Uterus (tissue), 4 donors: Measurements from ENCODE around the gene LSAMP. TPM values are rescaled to one million over a fixed set of nuclear protein-coding genes. Genes with fewer than 3 reads are reported as not detected.

Experiments used
- DNase-seq, 2 donors: peaks; one replicate each; pipeline ENCODE4 v3.0.0-alpha.2; 2019 to 2020
- H3K27ac ChIP-seq, 2 donors: fragments of 200-600 bp; sonication (generic); 1 replicate in 1 of 2; 2 replicates in 1 of 2; pipeline ENCODE4 v1.5.1; 2016 to 2018
- H3K27me3 ChIP-seq, 2 donors: fragments of 200-600 bp; sonication (generic); one replicate each; pipeline ENCODE4 v1.5.1; 2018 to 2019; ENCODE audit warnings: control low read depth in 1 of 2
- H3K36me3 ChIP-seq, 2 donors: fragments of 200-600 bp; sonication (generic); one replicate each; pipeline ENCODE4 v1.5.1; 2019; ENCODE audit warnings: control low read depth in 1 of 2
- H3K4me1 ChIP-seq, 2 donors: fragments of 200-600 bp; sonication (generic); one replicate each; pipeline ENCODE4 v1.5.1; 2018 to 2019; ENCODE audit warnings: control low read depth in 1 of 2
- H3K4me3 ChIP-seq, 2 donors: fragments of 200-600 bp; sonication (generic); 1 replicate in 1 of 2; 2 replicates in 1 of 2; pipeline ENCODE4 v1.5.1; 2018 to 2019; ENCODE audit warnings: mild to moderate bottlenecking in 1 of 2
- H3K9me3 ChIP-seq, 2 donors: fragments of 200-600 bp; sonication (generic); one replicate each; pipeline ENCODE4 v1.5.1; 2019; ENCODE audit warnings: control low read depth in 1 of 2
- CTCF ChIP-seq, 4 experiments: fragments of 200-600 bp in 2 of 4; fragments of 450-650 bp in 2 of 4; sonication (generic) in 2 of 4; IDR thresholded peaks; one replicate each; pipeline ENCODE4 v1.5.1; 2016 to 2019; ENCODE audit warnings: antibody characterized with exemption in 4 of 4, mild to moderate bottlenecking in 2 of 4, moderate library complexity in 1 of 4
- POLR2A ChIP-seq, 2 donors: fragments of 450-650 bp; IDR thresholded peaks; one replicate each; pipeline ENCODE4 v1.6.1; 2016; ENCODE audit warnings: antibody characterized with exemption in 2 of 2, mild to moderate bottlenecking in 1 of 2, moderate library complexity in 1 of 2
- intact Hi-C: fragments of 100-400 bp; cut with DNase I; formaldehyde crosslinking; loops from one replicate; pipeline ENCODE4 v1.15.1; 2023; ENCODE audit warnings: low total_unique reads
- total RNA-seq, 4 donors: library from RNA; depleted of rRNA in 3 of 4; stranded (reverse); fragments of >200 nt in 3 of 4; gene quantifications; one replicate each; pipeline versions ENCODE4 v1.1.0 to v1.2.4, GENCODE V29; 2014 to 2023
- donor health status: DM: yes; HTN: yes; CAD: no.

LSAMP gene
- total RNA-seq, 4 donors from 2014 or later, result 0.26 to 25.8 (median 1.8) TPM

GRCh38 chr3:115921711-115922110, 523.6 kb downstream of the LSAMP start:
- Histone ChIP-seq H3K36me3 (no peaks in the 10 kb centered on the region), H3K27ac (no peak overlapping the region), H3K27me3 (no peaks in the 10 kb centered on the region), H3K9me3 (no peaks in the 10 kb centered on the region), H3K4me1 (no peaks in the 10 kb centered on the region), H3K4me3 (no peak overlapping the region)
- intact Hi-C loops, result no loop called here
- no peak for DNase-seq
- TF ChIP-seq POLR2A (IDR thresholded peaks at IDR 0.05), result no peak
- no peak for TF ChIP-seq CTCF (IDR thresholded peaks at IDR 0.05)

- no peaks in the 10 kb centered on the region for H3K36me3 ChIP-seq
- no peak overlapping the region for H3K4me3 ChIP-seq
- no peak overlapping the region for H3K27ac ChIP-seq
- no peaks in the 10 kb centered on the region for H3K27me3 ChIP-seq
- TF ChIP-seq CTCF (IDR thresholded peaks at IDR 0.05) (no peak), POLR2A (IDR thresholded peaks at IDR 0.05) (no peak)
- H3K4me1 ChIP-seq, result no peaks in the 10 kb centered on the region
- DNase-seq, result no peak
- H3K9me3 ChIP-seq, result no peaks in the 10 kb centered on the region
- intact Hi-C loops, result no loop called here
Observed at GRCh38 chr3:115918900-115919299, 526.4 kb downstream of the LSAMP start.

GRCh38 chr3:115916866-115917265, 528.4 kb downstream of the LSAMP start:
- intact Hi-C loops, result no loop called here
- no peaks in the 10 kb centered on the region for H3K27me3 ChIP-seq
- H3K4me3 ChIP-seq, result no peak overlapping the region
- H3K4me1 ChIP-seq, result no peaks in the 10 kb centered on the region
- no peak overlapping the region for H3K27ac ChIP-seq
- TF ChIP-seq POLR2A (IDR thresholded peaks at IDR 0.05), result no peak
- no peak for TF ChIP-seq CTCF (IDR thresholded peaks at IDR 0.05)
- H3K9me3 ChIP-seq, result no peaks in the 10 kb centered on the region
- no peaks in the 10 kb centered on the region for H3K36me3 ChIP-seq
- DNase-seq, result no peak

- intact Hi-C loops, result no loop called here
- TF ChIP-seq CTCF (IDR thresholded peaks at IDR 0.05), result no peak
- TF ChIP-seq POLR2A (IDR thresholded peaks at IDR 0.05), result no peak
- Histone ChIP-seq H3K27me3 (no peaks in the 10 kb centered on the region), H3K27ac (no peak overlapping the region), H3K4me3 (no peak overlapping the region), H3K9me3 (no peaks in the 10 kb centered on the region), H3K4me1 (no peaks in the 10 kb centered on the region), H3K36me3 (no peaks in the 10 kb centered on the region)
- DNase-seq, result no peak
Observed at GRCh38 chr3:115915061-115915460, 530.2 kb downstream of the LSAMP start.

GRCh38 chr3:115913069-115913686, 532.1 kb downstream of the LSAMP start:
- Histone ChIP-seq H3K4me3 (no peak overlapping the region), H3K27ac (no peak overlapping the region), H3K4me1 (no peaks in the 10 kb centered on the region), H3K9me3 (no peaks in the 10 kb centered on the region), H3K36me3 (no peaks in the 10 kb centered on the region), H3K27me3 (no peaks in the 10 kb centered on the region)
- intact Hi-C loops, result no loop called here
- DNase-seq, result no peak
- no peak for TF ChIP-seq CTCF (IDR thresholded peaks at IDR 0.05)
- no peak for TF ChIP-seq POLR2A (IDR thresholded peaks at IDR 0.05)
